NOMO-1 (cell line): ENCODE results near the gene RSRC1.
"Not testable (repeated sequence)": the region's sequence is repeated elsewhere in the genome, so short reads cannot be mapped to it uniquely, and the experiment has no call there.

Experiments used
- DNase-seq, 2 experiments: peaks; one replicate each; lab custom pipeline; 2025; ENCODE audit not compliant: unreplicated experiment in 2 of 2; lab: John Stamatoyannopoulos, UW

The RSRC1 gene

DNA sequence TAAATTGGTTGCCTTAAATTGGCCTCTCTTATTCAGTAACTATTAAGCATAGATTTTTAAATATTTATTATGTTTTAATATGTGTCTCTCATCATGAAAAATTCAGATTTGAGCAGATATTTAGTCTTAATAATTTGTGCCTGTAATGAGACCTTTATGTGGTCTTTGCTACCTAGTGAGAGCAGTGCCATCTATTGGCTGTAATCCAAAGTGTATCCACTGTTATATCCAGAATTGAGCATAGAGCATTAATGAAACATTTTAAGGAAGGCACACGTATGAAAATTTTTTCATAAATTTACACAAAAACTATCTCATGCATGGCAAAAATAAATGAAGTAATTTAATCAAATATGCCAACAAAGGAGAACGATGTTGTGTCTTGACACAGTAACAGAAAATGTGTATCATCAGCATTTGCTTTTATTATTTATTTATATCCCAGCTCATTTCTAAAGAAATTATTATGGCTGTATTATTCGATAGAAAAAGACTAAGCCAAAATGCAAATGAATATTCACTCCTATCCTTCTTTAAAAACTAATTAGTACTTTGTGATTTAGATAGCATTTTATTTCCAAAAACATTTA lies 203.5 kb downstream of the RSRC1 start:
- peak in 1 of 2 experiments; percentile 54 for DNase-seq

DNA sequence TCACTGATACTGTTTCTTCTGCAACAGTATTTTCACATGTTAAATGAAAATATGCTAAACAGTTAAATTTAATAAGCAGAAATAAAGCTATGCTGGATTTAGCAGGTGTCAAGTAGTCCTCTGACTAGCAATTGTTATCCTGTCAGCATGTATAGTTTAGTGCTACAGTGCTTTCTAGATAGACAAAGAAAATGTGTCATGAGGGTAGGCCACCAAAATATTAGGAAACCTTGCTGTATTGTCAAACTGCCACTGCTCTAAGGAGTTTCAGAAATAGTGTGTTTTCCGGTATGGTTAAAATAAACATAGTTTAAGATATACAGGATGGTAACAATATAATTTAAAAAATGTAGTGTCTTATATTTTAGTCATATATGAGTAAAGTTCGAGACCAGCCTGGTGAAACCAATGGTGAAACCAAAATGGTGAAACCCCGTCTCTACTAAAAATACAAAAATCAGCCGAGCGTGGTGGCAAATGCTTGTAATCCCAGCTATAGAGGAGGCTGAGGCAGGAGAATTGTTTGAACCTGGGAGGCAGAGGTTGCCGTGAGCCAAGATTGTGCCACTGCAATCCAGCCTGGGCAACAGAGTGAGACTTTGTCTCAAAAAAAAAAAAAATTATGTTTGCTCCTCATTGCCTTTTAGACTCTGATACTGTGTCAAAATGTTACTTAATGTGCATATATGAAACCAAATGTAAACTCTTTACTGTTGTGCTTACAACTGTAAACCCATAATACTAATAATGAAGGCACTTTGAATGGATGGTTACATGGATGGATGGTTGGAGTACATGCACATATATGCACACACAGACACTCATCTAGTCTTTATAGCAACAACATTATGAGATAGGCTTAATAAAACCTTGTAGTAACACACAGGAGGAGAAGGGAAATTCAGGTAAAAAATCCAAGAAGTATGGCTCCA lies 204.8 kb downstream of the RSRC1 start:
- no peak for DNase-seq

DNA sequence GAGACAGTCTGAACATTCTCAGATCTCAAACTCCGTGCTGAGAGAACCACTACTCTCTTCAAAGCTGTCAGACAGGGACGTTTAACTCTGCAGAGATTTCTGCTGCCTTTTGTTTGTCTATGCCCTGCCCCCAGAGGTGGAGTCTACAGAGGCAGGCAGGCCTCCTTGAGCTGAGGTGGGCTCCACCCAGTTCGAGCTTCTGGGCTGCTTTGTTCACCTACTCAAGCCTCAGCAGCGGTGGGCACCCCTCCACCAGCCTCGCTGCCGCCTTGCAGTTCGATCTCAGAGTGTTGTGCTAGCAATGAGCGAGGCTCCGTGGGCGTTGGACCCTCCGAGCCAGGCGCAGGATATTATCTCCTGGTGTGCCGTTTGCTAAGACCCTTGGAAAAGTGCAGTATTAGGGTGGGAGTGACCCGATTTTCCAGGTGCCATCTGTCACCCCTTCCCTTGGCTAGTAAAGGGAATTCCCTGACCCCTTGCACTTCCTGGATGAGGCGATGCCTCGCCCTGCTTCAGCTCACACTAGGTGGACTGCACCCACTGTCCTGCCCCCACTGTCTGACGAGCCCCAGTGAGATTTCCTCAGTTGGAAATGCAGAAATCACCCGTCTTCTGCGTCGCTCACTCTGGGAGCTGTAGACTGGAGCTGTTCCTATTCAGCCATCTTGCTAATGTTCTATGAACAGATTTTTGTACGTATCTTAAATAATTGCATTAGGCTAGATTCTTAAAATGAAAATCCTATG lies 220.0 kb downstream of the RSRC1 start:
- not testable (repeated sequence) for DNase-seq

DNA sequence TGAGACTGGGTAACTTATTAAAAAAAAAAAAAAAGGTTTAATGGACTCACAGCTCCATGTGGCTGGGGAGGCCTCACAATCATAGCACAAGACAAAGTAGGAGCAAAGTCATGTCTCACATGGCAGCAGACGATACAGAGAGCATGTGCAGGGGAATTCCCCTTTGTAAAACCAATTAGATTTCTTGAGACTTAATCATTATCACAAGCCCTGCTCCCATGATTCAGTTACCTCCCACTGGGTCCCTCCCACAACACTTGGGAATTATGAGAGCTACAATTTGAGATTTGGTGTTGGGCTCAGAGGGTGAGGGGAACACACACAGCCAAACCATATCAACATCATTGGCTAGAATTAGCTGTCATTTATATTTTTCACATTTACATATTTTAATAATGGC lies 221.0 kb downstream of the RSRC1 start:
- DNase-seq, result no peak

DNA sequence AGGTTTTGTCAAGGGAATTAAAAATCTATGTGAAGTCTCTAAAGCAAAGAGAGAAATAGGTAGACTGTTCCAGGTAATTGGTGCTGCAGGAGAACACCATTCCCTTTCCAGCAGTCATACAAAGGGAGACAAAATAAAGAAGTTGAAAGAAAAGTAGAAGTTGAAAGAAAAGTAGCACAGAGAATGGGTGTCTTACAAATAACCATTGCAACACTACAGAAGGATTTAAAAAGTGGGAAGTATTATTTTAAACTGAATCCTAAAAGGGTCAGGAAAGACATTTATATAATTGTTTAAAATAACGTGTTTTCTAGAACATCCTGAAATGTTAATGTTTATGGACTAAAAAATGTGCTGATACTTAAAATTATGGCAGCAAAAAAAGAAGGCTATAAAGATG lies 223.8 kb downstream of the RSRC1 start:
- peak in 1 of 2 experiments; percentile 54 for DNase-seq

DNA sequence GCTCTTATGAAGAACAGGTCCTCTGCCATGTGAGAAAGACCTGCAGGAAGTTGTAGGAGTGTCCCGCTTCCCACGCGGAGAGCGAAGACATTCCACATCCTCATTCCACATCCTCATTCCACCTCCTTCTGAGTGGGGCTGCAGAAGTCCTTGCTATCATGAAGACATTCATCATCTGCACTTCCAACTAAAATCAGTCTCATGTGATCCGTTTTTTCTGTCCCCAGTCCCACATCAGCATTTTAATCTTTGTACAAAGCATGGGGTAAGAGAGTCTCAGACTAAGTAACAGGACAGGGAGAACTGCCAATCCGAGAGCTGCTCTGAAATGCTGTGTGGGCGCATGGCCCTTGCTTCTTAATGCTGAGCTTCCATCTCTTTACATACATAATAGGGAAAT lies 227.2 kb downstream of the RSRC1 start:
- DNase-seq, result no peak

DNA sequence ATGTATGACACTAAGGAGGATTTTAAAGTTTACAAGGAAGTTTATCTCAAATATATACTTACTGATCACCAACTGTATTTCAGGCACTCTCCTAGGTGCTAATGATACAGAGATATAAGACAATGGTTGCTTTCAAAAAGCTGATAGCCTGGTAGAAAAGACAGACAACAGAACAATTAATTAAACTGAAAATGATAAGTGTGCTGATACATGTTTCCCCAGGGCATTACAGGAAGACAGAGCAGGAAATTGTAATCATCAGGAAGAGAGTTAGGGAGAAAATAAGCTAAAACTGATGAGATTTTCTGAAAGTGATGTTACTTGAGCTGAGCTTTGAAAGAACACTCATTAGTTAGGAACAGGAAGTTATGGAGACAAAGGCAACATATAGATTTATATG lies 229.7 kb downstream of the RSRC1 start:
- no peak for DNase-seq

DNA sequence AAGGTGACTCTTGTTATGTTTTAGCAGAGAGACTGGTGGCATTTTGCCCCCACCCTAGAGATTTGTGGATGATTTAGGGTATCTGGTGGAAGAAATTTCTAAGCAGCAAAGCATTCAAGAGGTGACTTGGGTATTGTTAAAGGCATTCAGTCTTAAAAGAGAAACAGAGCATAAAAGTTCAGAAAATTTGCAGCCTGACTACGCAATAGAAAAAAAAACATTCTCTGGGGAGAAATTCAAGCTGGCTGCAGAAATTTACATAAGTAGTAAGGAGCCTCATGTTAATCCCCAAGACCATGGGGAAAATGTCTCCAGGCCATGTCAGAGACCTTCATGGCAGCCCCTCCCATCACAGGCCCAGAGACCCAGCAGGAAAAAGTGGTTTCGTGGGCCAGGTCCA lies 231.1 kb downstream of the RSRC1 start:
- DNase-seq, result not testable (repeated sequence)

DNA sequence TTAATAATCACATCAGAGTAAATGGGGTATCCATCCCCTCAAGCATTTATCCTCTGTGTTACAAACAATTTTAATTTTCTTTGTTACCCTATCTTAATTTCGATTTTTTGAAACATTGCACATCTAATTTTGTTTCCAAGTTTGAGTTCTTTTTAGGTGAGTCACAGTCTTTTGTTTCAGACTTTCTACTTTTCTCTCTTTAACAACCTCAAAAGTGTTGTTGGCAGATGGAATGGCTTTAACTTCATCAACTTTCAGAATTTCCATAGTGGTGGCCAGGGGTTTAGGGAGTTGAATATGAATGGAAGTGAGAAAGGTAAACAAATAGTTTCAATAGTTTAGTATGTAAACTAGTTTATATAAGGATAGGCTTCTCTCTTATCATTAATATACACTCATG lies 238.1 kb downstream of the RSRC1 start:
- no peak for DNase-seq

DNA sequence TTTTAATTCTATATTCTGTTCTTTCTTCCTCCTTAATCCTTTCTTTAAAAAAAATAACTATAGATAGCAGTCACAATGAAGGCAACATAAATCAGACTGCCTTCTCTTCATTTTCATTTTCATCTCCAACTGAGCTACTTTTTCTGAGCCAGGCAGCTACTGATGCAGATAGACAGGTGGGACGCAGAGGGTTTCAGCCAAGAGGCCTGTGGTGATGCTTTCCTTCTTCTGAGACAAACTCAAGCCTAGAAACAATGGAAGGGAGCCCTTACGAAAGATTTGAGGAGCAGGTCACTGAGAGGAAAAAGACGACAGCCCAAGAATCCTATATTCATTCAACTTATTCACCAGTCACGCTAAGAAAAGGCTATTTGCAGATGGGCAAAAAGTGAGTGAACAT lies 241.1 kb downstream of the RSRC1 start:
- no peak for DNase-seq

DNA sequence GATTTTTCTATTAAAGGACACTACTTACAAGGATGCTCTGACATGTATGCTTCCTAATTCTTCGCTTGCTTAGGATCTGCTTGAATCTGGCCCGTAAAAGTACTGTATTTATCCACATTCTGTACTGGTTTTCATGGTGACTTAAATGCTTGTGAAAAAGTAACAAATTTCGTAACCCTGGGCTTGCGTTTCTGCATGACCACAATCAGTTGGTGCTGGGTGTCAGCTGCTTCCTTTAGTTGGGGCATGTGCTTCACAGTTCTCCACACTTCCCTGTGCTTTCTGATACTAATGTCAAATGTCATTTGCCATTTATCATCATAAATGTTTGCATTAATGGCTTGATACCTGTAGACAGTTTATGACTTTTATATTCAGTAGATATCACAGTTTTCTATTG lies 242.7 kb downstream of the RSRC1 start:
- DNase-seq, result peak; percentile 93 to 99

DNA sequence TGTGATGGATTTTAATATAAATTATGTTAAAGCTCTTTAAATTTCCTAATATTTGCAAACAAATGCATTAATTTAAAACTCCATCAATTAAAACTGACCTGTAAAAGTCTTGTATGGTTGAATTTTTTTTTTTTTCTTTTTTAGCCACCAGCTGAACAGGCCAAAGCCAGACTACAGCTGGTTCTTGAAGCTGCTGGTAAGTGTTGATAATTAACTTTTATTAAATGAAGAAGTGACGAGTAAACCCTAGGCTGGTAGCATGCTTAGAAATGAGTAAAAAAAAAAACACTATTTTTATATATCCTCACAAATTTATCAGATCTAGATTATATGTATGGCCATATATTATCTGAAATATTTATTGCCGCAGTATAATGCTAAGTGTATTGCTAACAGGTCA lies 244.8 kb downstream of the RSRC1 start:
- no peak for DNase-seq

DNA sequence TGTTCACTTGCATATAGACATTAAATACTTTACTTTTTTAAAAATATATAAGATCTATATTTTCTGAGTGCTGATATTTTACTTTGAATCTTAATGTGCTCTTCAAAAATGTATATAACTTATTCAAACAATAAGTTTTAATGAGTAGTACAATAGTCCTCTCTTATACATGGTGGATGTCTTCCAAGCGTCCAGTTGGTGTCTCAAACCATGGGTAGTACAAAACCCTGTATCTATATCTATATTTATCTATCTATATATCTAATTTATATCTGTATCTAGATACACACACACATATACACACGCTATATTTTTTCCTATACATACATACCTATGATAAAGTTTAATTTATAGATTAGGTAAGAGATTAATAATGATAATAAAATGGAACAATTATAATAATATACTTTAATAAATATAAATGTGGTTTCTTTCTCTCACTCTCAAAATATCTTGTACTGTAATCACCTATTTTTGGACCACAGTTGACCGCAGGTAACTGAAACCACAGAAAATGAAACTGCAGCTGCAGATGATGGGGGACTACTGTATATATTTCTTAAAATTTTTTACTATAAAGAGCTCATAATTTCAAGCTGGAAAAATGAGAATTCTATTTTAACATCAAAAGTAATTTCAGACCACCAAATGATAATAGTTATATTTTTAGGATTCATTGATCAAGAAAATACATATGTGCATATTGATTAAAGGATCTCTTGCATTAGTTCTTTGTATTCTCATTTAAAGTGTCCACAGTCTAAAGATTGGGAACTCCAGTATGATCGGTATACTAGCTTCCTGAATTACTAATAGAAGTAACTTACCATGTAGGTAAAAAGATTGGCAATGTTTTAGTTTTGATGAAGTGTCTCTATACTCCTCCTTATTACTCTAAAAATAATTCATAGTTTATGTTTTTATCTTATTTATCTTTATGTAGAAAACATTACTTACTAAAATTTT lies 246.0 kb downstream of the RSRC1 start:
- DNase-seq, result peak in 1 of 2 experiments; percentile 44

DNA sequence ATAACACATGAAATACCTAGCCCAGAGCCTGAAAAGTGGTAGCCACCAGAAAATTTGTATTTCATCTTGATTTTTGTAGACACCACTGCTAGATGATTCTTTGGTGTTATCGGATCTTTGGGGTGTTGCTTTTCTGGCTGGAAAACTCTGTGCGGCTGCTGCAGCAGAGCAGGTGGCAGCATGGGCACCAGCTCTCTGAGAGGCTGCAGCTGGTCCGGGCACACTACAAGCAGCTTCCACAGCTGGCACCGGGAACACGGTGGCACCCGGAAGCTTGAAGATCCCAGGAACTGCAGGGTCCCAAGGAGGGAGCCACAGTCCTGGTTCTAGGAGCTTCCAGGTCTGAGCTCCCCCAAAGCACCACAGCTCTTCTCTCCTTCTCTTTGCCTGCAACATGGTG lies 249.4 kb downstream of the RSRC1 start:
- no peak for DNase-seq

DNA sequence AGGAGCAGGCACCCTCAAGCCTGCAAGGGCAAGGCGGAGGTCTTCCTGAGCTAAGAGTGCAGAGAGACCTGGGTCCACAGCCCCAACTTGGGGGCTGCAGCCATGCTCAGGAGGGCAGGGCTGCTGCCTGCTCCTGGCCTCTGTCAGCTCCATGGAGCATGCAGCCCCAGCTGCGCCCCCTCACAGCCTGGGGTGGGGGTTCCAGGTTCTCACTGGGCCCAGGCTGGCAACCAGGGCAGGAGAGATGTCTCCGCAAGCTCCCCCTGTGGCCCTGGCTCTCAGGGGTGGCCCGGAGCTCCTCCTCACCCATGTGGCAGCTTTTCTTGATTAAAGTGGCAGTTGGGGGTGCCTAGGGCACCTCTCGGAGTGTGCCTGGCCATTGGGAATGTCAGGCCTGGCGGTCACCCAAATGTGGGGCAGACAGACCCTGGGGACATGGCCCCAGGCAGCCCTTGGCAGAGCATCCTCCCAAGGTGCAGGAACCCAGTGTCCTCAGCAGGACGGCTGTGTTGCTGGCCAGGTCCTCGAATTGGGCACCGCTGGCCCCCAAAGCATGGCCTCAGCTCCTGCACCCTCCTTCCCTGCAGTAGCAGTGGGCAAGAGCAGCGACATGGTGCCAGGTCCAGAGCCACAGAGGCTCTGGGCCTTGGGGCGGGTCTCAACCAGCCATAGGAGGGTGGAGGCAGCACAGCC lies 251.0 kb downstream of the RSRC1 start:
- no peak for DNase-seq

DNA sequence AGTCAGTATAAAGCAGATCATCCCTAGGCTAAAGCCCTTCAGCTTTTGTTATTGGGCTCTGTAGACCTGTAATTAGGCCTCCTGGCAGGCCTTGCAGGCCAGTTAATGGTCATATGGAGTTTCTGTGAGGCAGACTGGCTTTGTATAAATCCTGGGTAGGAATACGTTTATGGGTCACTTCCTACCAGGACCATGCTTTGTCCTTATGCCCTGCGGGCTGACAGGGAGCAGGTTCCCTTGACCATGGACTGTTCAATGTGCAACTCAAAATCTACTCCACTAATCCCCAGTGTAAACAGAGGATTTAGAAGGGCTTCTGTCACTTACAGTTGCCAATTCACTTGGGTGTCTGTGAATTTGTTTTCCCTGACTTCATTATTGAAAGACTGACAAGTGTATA lies 258.4 kb downstream of the RSRC1 start:
- no peak for DNase-seq

DNA sequence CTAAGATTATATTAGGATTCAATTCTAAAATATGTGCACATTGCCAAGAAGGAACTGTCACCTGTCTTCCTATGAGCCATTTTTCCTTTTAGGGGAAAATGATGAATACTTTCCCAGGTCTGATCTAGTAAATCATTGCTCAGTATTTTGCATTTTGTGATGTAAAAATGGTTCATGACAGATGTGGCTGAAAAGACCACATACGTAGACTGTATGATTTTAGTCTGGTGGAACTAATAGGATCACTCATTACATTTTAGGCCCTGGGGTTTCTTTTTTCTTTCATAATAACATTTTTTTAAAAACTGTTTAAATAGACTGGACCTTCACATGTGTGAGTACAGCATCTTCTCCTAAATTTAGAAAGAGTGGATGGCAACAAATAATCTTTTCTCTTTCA lies 259.4 kb downstream of the RSRC1 start:
- DNase-seq, result no peak

DNA sequence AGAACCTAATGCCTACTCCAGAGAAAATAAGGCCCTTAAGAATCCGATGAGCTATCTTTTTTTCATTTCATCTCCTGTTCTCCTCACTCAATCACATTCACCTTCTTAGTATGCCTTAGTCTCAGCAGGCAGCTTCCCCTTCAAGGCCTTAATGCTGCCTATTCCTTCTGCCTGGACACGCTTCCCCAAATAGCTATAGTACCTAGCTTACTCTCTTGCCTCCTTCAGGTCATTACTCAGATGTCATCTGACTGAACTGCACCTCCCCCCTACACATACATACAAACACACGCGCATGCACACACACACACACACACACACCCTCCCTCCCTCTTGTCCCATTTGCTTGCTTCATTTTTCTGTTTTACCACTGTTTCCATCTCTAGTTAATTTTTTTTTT lies 269.6 kb downstream of the RSRC1 start:
- DNase-seq, result no peak

DNA sequence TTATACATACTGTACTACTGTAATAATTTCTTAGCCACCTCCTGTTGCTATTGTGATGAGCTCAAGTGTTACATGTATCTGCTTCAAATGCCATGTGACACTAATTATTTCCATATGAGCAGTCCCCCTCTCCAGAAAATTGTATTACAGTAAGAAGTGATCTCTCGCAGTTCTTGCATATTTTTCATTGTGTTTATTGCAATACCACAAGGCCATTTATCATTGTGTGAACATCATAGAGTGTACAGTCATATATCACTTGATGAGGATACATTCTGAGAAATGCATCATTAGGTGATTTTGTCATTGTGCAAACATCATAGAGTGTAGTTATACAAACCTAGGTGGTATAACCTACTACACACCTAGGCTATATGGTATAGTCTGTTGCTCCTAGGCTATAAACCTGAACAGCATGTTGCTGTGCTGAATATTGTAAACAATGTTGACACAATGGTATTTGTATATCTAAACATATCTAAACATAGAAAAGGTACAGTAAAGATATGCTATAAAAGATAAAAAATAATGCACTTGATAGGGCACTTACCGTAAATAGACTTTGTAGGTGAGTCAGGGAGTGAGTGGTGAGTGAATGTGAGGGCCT lies 271.5 kb downstream of the RSRC1 start:
- DNase-seq, result no peak
